Esophagus squamous epithelium (tissue), 4 donors: ENCODE results near the gene ZKSCAN3.
"Not testable (repeated sequence)": the region's sequence is repeated elsewhere in the genome, so short reads cannot be mapped to it uniquely, and the experiment has no call there.

Experiments used
- POLR2A ChIP-seq, 4 donors: fragments of 450-650 bp; IDR thresholded peaks; one replicate each; pipeline ENCODE4 v1.6.1; 2017; ENCODE audit warnings: antibody characterized with exemption in 4 of 4, mild to moderate bottlenecking in 4 of 4, moderate library complexity in 3 of 4
- TF ChIP-seq, protein P1 (sequence below), 6 experiments: fragments of 450-650 bp in 4 of 6; fragments of 200-600 bp in 2 of 6; sonication (generic) in 2 of 6; IDR thresholded peaks; one replicate each; pipeline ENCODE4 v1.5.1; 2016 to 2019; ENCODE audit warnings: antibody characterized with exemption in 6 of 6, mild to moderate bottlenecking in 4 of 6, moderate library complexity in 4 of 6

GRCh38 chr6:28317866-28318265, 31.9 kb upstream of the ZKSCAN3 start:
- TF ChIP-seq, protein P1, sequence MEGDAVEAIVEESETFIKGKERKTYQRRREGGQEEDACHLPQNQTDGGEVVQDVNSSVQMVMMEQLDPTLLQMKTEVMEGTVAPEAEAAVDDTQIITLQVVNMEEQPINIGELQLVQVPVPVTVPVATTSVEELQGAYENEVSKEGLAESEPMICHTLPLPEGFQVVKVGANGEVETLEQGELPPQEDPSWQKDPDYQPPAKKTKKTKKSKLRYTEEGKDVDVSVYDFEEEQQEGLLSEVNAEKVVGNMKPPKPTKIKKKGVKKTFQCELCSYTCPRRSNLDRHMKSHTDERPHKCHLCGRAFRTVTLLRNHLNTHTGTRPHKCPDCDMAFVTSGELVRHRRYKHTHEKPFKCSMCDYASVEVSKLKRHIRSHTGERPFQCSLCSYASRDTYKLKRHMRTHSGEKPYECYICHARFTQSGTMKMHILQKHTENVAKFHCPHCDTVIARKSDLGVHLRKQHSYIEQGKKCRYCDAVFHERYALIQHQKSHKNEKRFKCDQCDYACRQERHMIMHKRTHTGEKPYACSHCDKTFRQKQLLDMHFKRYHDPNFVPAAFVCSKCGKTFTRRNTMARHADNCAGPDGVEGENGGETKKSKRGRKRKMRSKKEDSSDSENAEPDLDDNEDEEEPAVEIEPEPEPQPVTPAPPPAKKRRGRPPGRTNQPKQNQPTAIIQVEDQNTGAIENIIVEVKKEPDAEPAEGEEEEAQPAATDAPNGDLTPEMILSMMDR (IDR thresholded peaks at IDR 0.05), result not testable (repeated sequence)
- TF ChIP-seq POLR2A (IDR thresholded peaks at IDR 0.05), result not testable (repeated sequence)
